Measurements from ENCODE around the gene IZUMO1.

The IZUMO1 gene

DNA sequence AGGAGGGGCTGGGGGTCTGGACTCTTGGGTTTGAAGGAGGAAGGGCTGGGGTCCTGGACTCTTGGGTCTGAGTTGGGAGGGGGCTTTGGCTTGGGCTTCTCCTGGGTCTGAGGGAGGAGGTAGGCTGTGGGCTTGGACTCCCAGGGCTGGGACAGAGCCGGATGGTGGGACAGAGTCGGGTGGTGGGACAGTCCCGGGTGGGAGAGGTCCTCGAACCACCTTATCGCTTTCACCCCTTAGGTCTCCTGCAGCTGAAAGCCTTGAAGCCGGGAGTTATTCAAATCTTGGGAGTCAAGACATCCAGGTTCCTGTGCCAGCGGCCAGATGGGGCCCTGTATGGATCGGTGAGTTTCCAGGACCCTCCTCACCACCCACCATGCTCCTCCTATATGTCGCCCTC is 10.0 kb upstream of the IZUMO1 start:
- no peak for DNase-seq

DNA sequence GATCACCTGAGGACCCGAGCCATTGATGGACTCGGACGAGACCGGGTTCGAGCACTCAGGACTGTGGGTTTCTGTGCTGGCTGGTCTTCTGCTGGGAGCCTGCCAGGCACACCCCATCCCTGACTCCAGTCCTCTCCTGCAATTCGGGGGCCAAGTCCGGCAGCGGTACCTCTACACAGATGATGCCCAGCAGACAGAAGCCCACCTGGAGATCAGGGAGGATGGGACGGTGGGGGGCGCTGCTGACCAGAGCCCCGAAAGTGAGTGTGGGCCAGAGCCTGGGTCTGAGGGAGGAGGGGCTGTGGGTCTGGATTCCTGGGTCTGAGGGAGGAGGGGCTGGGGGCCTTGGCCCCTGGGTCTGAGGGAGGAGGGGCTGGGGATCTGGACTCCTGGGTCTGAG is 9.5 kb upstream of the IZUMO1 start:
- DNase-seq, result no peak

DNA sequence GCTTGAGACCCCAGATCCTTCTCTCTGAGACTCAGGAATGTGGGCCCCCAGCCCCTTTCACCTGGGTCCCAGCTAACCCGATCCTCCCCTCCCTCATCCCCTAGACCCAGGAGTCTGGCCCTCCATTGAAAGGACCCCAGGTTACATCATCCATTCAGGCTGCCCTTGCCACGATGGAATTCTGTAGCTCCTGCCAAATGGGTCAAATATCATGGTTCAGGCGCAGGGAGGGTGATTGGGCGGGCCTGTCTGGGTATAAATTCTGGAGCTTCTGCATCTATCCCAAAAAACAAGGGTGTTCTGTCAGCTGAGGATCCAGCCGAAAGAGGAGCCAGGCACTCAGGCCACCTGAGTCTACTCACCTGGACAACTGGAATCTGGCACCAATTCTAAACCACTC is 9.1 kb upstream of the IZUMO1 start:
- DNase-seq, result no peak

- DNase-seq, result no peak
These were observed 8.5 kb upstream of the IZUMO1 start, which contains the start of gene FGF21 for GRCh38 chr19:48755084-48755641. Gene FGF21 (plus strand): TSS chr19:48755524. CDS start chr19:48756237, 713 bp downstream.

- peak; percentile 12 to 51 for DNase-seq
These were observed 6.0 kb upstream of the IZUMO1 start, which contains the start of gene FUT1 for GRCh38 chr19:48752496-48753365. Gene FUT1 (minus strand): TSS chr19:48752641. CDS start chr19:48751281, 1,360 bp downstream.

DNA sequence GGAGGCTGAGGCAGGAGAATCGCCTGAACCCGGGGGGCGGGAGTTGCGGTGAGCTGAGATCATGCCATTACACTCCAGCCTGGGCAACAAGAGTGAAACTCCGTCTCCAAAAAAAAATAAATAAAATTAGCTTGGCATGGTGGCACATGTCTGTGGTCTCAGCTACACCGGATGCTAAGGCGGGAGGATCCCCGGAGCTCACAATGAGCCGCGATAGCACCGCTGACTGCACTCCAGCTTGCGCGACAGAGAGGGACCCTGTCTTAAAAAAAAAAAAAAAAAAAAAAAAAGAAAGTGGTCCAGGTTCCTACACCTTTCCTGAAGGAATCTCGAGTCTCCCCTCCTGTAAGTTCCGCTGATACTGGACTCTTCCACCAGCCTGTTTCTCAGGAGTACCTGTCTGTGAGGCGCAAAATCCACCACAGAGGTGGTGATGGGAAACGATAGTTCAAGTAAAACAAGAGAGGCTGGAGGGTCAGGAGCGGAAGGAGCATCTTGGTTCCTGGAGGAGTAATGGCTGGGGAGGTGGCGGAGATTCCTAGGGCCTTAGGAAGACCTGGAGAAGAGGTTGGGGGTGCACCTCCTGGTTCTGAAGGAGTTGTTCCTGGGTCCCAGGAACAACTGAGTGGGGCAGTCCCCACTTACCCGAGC is 5.3 kb upstream of the IZUMO1 start:
- DNase-seq, result peak in 1 of 2 donors; percentile 14

GRCh38 chr19:48750771-48751504 is 4.2 kb upstream of the IZUMO1 start:
- no peak for DNase-seq

DNA sequence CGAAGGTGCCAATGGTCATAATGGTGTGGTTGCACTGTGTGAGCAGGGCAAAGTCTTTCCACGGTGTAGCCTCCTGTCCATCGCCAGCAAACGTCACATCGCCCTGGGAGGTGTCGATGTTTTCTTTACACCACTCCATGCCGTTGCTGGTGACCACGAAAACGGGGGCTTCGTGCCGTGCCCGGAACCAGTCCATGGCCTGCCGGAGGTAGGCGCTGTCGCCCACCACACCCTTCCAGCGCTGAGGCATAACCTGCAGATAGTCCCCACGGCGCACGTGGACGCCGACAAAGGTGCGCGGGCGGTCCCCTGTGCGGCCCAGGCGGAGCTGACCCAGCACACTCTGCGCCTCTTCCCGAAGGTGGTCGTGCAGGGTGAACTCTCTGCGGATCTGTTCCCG is 3.6 kb upstream of the IZUMO1 start:
- no peak for DNase-seq

- no peak for DNase-seq
These were observed 3.0 kb upstream of the IZUMO1 start for GRCh38 chr19:48749571-48750198.

- DNase-seq, result no peak
These were observed 599 bp downstream of the IZUMO1 start for GRCh38 chr19:48746110-48746509.

- peak; percentile 57 to 77 for DNase-seq
These were observed 1.3 kb downstream of the IZUMO1 start for GRCh38 chr19:48745208-48745995.

GRCh38 chr19:48742096-48742495 is 4.6 kb downstream of the IZUMO1 start:
- no peak for DNase-seq

DNA sequence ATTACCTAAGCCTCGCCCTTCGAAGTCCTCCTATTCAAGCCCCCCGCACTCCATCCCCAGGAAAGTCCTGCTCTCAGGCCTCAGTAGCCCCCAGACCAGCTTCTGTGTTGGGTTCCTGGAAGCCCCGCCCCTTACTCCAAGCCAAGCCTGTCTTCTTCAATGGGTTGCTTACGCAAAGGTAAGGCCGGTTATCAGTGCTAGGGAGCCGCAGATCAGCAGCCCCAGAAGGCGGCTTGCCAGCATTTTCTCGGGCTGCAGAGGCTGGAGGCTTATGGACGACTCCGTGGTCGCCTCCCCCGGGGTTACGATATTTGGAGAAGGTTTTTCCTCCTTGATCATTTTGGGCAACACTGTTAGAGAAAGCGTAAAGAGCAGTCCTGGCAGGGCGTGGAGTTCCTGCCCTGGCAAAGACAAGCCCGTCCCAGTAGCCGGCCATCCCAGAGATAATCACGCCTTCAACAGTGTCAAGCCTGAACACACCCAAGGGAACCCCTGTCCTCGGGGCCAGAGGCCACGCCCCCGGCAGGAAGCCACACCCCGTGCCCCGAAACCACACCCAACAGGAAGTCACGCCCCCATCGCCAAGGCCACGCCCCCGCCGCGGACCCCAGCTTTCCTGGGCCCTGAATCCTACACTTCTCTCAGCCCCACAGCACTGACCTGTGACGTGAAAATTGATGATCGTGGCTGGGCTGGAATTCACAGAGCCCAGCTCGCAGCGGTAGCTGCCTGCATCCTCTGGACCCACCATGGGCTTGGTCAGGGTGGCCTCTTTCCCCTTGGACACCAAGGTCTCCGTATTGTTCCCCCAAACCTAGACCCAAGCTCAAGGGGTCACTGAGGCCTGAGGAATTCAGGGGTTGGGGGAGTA is 5.3 kb downstream of the IZUMO1 start:
- DNase-seq, result peak; percentile 11 to 43

DNA sequence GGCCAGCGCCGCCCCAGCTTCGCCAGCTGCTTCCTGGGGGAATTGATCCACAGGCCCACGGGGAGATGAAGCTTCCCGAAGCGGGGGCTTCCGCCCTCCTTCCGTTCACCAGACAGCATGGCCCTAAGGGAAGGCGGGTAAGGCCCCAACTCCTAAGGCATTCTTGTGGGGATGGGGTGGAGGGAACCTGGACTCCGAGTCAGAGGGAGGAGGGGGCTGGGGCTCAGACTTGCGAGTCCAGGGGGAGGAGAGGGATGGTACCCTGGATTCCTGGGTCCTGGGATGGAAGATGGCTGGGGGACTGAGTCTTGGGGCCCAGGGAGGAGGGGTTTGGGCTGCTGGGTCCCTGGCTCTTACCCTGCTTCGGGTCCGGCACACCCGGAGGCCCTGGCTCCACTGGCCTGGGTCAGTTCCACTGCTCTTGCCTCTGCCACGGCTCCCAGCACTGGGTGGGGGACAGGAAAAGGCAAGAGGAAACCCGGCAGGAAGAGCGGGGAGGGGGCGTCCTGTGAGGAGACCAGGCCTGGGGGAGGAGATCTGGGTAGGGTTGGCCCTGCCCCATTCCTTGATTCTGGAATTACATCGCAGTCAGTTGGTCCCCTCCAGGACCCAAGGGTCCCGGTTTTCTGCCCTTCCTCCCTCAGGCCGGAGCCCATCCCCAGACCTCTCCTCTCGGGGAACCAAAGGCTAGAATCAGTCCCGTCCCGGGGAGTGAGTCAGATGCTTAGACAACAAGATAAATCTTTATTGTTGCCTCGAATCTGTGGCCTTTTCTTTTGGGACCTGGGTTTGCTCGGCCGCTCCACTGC is 6.3 kb downstream of the IZUMO1 start, which contains the start of gene RASIP1:
Gene RASIP1, minus strand, starts transcription at position 447 of the 809 bp plus-strand sequence. Its CDS starts 328 bp downstream, at position 119.
- no peak for DNase-seq

DNA sequence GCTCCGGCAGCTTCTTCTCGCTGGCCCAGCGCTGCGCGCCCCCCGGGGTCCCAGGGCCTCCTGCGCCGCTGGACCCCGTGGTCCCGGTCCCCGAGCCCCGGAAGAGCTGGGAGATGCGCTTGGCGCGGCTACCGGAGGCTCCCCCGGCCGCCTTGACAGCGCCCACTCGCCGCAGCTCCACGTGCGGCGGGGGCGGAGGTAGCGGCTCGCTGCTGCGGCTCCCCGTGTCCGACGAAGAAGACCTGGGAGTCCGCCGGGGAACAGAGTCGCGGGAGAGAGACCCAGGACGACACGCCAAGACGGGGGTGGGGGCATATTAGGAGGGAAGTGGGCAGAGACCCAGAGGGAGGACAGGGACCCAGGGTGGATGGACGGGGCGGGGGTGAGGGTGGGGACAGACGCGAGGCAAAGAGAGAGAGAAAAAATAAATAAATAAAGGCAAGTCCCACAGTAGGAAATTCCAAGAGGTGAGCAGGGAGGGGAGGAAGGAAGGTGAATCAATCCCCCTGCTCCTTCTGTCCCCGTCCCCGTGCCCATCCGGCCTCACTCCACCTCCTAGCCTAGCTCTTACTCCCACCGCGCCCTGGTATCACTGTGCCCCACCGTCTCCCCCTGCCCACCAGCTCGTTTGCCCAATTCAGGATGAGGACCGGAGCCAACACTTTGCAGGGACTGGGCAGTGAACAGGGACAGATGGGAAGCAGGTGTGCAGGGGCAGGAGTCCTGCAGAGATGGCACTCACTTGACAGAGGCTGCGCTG is 7.1 kb downstream of the IZUMO1 start:
- no peak for DNase-seq

DNA sequence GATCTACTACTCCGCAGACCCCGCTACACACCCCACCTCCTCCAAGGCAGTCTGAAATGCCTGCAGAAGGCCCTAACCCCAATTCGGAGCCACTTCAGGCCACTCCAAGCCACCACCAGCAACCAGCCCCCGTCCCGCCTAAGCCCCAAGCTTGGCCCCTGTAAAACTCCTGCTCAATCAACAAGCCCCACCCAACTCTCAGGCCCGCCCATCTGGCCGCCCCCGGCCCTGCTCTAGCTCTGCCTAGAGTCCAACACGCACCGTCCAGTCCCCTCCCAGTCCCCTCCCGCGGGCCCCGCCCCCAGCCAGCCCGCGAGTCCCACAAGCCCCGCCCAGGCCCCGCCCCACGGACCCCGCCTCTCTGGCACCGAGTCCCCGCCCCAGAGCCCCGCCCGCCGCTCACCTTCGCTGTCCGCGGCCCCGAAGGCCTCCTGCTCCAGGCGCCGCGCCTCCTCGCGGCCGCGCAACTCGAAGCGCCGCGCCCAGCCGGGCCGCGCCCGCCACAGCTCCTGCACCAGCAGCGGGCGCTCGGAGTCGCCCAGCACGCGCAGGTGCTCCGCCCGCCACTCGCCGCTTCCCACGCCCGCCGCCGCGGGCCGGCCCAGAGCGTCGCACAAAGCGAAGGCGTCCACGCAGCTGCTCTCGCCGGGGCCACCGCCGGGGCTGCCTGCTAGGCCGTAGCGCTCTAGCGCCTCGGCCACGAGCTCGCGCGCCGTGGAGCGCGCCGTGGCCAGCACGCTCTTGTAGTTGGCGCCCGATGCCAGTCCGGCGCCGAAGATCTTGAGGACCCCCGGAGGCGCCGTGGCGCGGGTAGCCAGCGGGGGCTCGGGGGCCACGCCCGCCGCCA is 7.9 kb downstream of the IZUMO1 start:
- peak; percentile 91 to 95 for DNase-seq

DNA sequence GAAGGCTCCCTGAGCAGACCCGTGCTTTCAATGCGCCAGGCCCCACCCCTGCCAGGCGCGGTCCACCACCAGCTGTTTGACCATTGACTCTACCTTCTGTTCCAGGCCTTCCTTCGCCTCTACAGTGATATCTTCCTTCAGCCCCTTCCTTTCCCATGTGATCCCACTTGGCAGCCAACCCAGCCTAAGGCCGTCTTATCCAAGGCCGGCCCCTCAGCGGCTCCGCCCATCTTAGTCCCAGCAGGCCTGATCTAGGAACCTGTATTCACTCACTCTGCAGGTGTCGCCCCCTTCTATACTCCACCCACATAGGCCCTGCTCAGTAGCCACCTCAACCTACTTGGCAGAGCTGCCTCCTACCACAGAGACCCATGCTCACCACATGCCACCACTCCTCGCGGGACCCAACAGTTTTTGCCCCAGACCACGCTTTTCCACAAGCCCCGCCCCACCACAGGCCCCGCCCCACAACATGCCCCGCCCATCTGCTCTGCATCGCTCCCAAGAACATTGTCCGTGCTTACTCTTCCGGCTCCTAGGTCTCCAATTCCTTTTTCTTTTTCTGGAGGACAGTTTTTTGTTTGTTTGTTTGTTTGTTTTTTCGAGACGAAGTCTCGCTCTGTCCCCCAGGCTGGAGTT is 9.2 kb downstream of the IZUMO1 start:
- DNase-seq, result peak in 1 of 2 donors; percentile 25

All from CD4-positive, alpha-beta T cell treated with Interferon alpha-2 for 1 hour (primary cell).